HepG2 (cell line): ENCODE measurements around the gene PTGIS. TPM values are rescaled to one million over a fixed set of nuclear protein-coding genes. Genes with fewer than 3 reads are reported as not detected.

Source experiments
- AHR ChIP-seq: IDR thresholded peaks from 2 replicates; pipeline ENCODE4 v1.6.1; 2018; ENCODE audit warnings: missing genetic modification reagents, missing compliant biosample characterization
- CREB3 ChIP-seq: sonication (generic); formaldehyde crosslinking; IDR thresholded peaks from 2 replicates; pipeline ENCODE4 v1.5.0; 2020; ENCODE audit warnings: missing genetic modification reagents
- DBP ChIP-seq: sonication (generic); formaldehyde crosslinking; IDR thresholded peaks from 2 replicates; pipeline ENCODE4 v1.4.0; 2020; ENCODE audit warnings: missing genetic modification reagents; ENCODE audit errors: not compliant biosample characterization
- DMTF1 ChIP-seq: sonication (generic); formaldehyde crosslinking; IDR thresholded peaks from 2 replicates; pipeline ENCODE4 v1.4.0; 2020; ENCODE audit warnings: mild to moderate bottlenecking, missing genetic modification reagents
- FOXP4 ChIP-seq: sonication (generic); formaldehyde crosslinking; IDR thresholded peaks from 2 replicates; pipeline ENCODE4 v1.4.0; 2020; ENCODE audit warnings: missing genetic modification reagents
- GTF2F1 ChIP-seq: fragments of 150-350 bp; IDR thresholded peaks from 2 replicates; pipeline ENCODE4 v1.6.1; 2014; ENCODE audit warnings: low read length
- MED1 ChIP-seq: sonication (generic); formaldehyde crosslinking; IDR thresholded peaks from 2 replicates; pipeline ENCODE4 v1.4.0; 2020; ENCODE audit warnings: missing genetic modification reagents
- MIER2 ChIP-seq: IDR thresholded peaks from 2 replicates; pipeline ENCODE4 v1.6.1; 2016; ENCODE audit warnings: missing biosample characterization, missing genetic modification reagents
- MTA1 ChIP-seq: sonication (generic); formaldehyde crosslinking; IDR thresholded peaks from 2 replicates; pipeline ENCODE4 v1.4.0; 2020; ENCODE audit warnings: missing genetic modification reagents, mild to moderate bottlenecking, borderline replicate concordance
- MTF1 ChIP-seq: sonication (generic); formaldehyde crosslinking; IDR thresholded peaks from 2 replicates; pipeline ENCODE4 v1.5.0; 2020; ENCODE audit warnings: missing genetic modification reagents
- NFE2L2 ChIP-seq: fragments of 150-350 bp; IDR thresholded peaks from 2 replicates; pipeline ENCODE4 v1.6.1; 2014; ENCODE audit warnings: low read length
- RFX5 ChIP-seq: IDR thresholded peaks from 2 replicates; pipeline ENCODE4 v1.6.1; 2011; ENCODE audit warnings: low read depth, low read length, improper control_type of control experiment
- RNF219 ChIP-seq: sonication (generic); formaldehyde crosslinking; IDR thresholded peaks from 2 replicates; pipeline ENCODE4 v1.5.0; 2020; ENCODE audit warnings: mild to moderate bottlenecking, missing genetic modification reagents
- SALL1 ChIP-seq: sonication (generic); formaldehyde crosslinking; IDR thresholded peaks from 2 replicates; pipeline ENCODE4 v1.8.0; 2022; ENCODE audit warnings: mild to moderate bottlenecking, missing genetic modification reagents
- SOX5 ChIP-seq: IDR thresholded peaks from 2 replicates; pipeline ENCODE4 v1.6.1; 2016; ENCODE audit warnings: borderline replicate concordance
- TFAP4 ChIP-seq: sonication (generic); IDR thresholded peaks from 2 replicates; pipeline ENCODE4 v1.6.1; 2016; ENCODE audit warnings: low read depth, borderline replicate concordance
- ZFP36 ChIP-seq: fragments of 150-350 bp; IDR thresholded peaks from 2 replicates; pipeline ENCODE4 v1.6.1; 2018; ENCODE audit warnings: borderline replicate concordance, low read length, low read depth; ENCODE audit not compliant: partially characterized antibody
- ZNF3 ChIP-seq: IDR thresholded peaks from 2 replicates; pipeline ENCODE4 v1.7.0; 2017; ENCODE audit warnings: inconsistent platforms
- ZNF33A ChIP-seq: sonication (generic); formaldehyde crosslinking; IDR thresholded peaks from 2 replicates; pipeline ENCODE4 v1.5.1; 2020; ENCODE audit warnings: missing genetic modification reagents, mild to moderate bottlenecking, moderate library complexity, borderline replicate concordance
- polyA plus RNA-seq, 8 experiments: library from polyadenylated mRNA; depleted of rRNA in 3 of 8; stranded (reverse) in 7 of 8; unstranded in 1 of 8; fragments of >200 nt; fragmentation: Illumina TruSeq in 4 of 8; extraction: Trizol in 4 of 8; gene quantifications; 2 replicates each; pipeline versions ENCODE4 v1.2.1 to v1.2.3, GENCODE V29; 2011 to 2016; ENCODE audit warnings: low read depth in 4 of 8, missing spikeins in 1 of 8, mixed read lengths in 1 of 8; ENCODE audit not compliant: insufficient read depth in 1 of 8
- total RNA-seq, 5 experiments: library from RNA; depleted of rRNA; stranded (reverse); fragments of >200 nt; fragmentation: Illumina TruSeq; extraction: Trizol; gene quantifications; 2 replicates each; pipeline ENCODE4 v1.2.3, GENCODE V29; 2016; ENCODE audit warnings: low read depth in 1 of 5

Gene PTGIS
- total and polyA plus RNA-seq, 2 of the 13 experiments (the other 11 are each of a cell fraction or from before 2014, with no cell fraction given): not detected

- TF ChIP-seq NFE2L2: no peak
- peak; percentile 84 for TF ChIP-seq TFAP4
- 0 out of 2 replicates have a peak, but pooled peaks have one; percentile 26 for TF ChIP-seq MTA1 (CRISPR knock-in tag)
- no peak for TF ChIP-seq ZFP36
- TF ChIP-seq ZNF3 (CRISPR knock-in tag): no peak
- TF ChIP-seq SOX5 (CRISPR knock-in tag): peak; percentile 73; the same call in 1 of the 2 replicates
- no peak for TF ChIP-seq RNF219 (CRISPR knock-in tag)
- TF ChIP-seq GTF2F1: no peak
- peak; percentile 74 for TF ChIP-seq MED1
- no peak; the same call in 1 of the 2 replicates for TF ChIP-seq MIER2 (CRISPR knock-in tag)
- no peak for TF ChIP-seq DMTF1 (CRISPR knock-in tag)
- peak; percentile 58; the same call in 1 of the 2 replicates for TF ChIP-seq CREB3 (CRISPR knock-in tag)
- TF ChIP-seq DBP (CRISPR knock-in tag): peak; percentile 74
- peak; percentile 54; the same call in 1 of the 2 replicates for TF ChIP-seq SALL1 (CRISPR knock-in tag)
- no peak for TF ChIP-seq ZNF33A (CRISPR knock-in tag)
- peak; percentile 54 for TF ChIP-seq FOXP4 (CRISPR knock-in tag)
- no peak for TF ChIP-seq RFX5
- TF ChIP-seq MTF1: 0 out of 2 replicates have a peak, but pooled peaks have one; percentile 76
- TF ChIP-seq AHR (CRISPR knock-in tag): no peak
These were observed 44.3 kb upstream of the PTGIS start (continued) for GRCh38 chr20:49612127-49612738.
